GM19035 (cell line): ENCODE data around the gene C19orf47.

ENCODE experiments used
- ATAC-seq: cut with Tn5 transposase; IDR thresholded peaks from one replicate; pipeline ENCODE4 v1.9.1; 2021; ENCODE audit not compliant: unreplicated experiment

Gene C19orf47

DNA sequence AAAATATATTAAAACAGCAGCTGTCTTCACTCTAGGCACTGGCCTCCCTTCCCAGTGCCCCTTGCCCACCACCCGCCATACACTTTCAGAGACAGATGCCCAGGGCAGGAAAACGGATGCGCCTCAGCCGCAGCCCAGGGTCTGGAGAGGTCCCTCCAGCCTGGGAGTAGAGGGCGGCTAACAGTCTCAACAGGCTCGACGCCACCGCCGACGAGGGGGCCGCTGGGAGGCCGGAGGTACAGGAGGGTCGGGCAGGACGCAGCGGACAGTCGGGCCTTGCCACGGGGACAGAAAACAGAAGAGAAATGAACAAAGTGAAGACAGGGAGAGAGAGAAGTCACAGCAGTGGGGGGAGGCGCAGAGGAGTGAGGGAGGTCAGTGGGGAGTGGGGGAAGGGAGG, 27.1 kb downstream of the C19orf47 start:
- no peak for ATAC-seq

DNA sequence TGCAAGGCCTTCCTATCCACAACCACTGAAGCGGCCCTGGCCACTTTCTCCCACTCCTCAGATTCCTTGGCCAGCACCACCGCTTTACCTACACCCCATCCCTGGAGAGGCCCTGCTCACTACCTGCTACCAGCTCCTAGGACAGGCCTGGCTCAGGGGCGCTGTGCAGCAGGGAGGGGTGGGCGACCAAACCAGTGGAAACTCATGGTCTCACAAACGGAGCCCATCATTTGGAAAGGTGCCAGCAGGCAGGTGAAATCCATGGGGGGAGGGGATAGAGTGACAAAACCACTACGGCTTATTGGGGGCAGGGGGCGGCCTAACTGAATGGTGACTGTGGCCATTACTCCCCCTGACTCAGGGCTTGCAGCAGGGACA, 27.6 kb downstream of the C19orf47 start:
- no peak for ATAC-seq

DNA sequence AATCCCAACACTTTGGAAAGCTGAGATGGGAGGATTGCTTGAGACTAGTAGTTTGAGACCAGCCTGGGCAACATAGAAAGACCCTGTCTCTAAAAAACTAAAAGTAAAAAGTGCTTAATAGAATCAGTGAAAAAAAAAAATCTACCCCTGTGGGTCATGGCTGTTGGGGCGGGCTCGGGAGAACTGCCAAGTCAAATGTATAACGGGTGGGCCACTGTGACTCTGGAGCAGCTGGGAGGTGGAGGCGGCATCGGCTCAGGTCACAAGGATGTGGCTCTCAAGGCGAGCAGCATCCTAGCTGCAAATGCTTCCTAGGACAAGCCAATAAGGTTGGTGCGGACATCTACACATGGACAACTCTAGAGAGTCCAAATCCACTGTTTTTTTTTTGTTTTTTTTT, 30.9 kb downstream of the C19orf47 start:
- ATAC-seq = no peak

DNA sequence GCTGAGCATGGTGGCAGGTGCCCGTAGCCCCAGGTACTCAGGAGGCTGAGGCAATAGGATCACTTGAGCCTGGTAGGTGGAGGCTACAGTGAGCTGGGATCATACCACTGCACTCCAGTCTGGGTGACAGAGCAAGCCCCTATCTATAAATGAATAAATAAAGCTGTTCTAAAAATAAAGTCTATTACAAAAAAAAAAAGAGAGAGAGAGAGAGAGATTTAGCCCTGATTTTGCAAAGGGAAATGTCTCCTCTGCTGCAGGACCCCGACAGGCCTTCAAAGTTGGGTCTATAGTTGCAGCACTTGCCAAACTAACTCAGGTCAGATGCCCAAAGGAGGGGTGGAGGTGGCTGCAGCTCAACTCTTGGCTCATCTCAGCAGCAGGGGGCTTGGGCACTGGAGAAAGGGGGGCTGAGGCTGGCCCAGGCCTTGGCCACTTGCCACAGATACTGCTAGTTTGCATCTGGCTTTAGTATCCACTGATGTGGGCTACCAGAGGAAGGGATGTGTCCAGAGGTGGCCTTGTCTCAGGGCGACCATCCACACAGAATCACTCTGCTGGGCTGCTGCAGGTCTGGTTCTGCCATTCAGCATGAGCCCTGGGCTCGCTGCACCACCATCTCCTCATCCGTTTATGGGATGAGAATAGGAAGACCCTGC, 32.3 kb downstream of the C19orf47 start:
- no peak for ATAC-seq

DNA sequence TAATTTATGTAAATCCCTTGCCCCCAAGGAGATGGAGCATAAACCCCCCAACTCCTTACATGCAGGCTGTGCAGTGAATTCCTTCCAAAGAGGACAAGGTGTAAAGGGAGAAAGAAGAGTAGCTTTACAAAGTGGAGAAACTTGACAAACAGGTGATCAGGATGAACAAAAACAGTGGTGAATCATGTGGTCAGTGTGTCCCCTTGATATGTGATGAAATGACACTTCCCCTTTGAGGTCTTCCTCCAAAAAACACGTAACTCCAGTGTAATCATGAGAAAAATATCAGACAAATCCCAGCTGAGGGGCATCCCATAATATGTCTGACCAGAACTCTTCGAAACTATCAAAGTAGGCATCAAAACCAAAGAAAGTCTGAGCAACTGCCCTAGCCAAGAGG, 33.5 kb downstream of the C19orf47 start:
- ATAC-seq = no peak

DNA sequence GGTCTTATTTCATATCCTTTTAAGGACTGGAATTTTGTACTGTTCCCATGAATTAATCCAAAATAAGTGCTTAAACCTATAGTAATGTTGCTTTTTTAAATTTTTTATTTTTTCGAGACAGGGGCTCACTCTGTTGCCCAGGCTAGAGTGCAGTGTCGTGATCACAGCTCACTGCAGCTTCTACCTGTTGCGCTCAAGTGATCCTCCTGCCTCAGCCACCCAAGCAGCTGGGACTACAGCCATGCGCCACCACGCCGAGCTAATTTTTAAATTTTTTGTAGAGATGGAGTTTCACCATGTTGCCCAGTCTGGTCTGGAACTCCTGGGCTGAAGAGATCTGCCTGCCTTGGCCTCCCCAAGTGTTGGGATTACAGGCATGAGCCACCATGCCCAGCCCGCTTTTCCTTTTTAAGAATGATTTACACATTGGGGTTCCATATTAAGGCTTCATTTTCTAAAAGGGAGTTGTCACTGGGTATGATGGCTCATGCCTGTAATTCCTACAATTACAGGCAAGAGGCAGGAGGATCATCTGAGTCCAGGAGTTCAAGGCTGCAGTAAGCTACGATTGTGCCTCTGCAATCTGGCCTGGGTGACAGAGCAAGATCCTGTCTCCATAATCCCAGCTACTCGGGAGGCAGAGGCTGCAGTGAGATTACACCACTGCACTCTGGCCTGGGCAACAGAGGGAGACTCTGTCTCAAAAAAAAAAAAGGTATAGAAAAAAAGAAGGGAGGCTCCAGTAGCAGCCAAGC, 34.8 kb downstream of the C19orf47 start:
- ATAC-seq = no peak

DNA sequence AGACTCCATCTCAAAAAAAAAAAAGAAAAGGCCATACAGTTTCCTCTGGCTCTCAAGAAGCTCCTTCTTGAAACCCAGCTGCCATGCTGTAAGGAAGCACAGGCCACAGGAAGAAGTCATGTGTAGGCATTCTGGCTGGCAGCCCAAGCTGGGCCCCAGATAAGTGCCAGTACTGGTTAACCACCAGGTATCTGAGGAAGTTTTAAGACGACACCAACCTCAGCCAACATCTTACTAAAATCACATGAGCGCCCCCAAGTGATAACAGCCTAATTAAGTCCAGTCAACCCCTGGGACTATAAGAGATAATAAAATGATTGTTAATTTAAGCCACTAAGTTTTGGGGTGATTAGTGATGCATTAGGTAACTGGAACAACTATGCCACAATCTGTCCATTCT, 35.7 kb downstream of the C19orf47 start:
- no peak for ATAC-seq

DNA sequence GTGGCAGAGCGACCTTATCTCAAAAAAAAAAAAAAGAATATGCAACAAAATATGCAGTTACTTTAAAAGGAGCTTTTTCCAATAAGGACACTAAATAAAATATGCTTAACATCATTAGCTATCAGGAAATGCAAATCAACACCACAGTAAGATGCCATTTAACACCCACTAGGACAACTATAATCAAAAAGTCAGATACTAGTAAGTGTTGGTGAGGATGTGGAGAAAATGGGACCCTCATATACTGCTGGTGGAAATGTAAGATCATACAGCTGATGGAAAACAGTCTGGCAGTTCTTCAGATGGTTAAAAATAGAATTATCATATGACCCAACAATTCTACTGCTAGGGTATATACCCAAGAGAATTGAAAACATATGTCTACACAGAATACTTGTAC, 38.5 kb downstream of the C19orf47 start:
- no peak for ATAC-seq

DNA sequence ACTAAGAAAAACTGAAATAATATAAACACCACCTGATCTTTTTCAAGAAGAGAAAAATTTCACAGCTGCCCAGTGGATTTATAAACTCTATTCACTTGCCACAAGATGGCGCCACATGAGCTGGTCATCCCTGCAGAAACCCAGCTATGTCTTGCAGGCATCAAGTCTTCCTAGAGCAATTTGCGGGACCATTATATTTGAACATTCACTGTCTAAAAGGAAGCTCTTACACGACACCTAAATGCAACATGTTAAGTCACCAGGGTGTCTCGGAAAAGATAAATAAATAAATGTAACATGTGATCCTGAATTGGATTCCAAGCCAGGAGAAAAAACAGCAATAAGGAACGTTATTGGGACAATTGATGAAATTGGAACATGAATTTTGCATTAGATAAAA, 42.8 kb downstream of the C19orf47 start:
- ATAC-seq = no peak

DNA sequence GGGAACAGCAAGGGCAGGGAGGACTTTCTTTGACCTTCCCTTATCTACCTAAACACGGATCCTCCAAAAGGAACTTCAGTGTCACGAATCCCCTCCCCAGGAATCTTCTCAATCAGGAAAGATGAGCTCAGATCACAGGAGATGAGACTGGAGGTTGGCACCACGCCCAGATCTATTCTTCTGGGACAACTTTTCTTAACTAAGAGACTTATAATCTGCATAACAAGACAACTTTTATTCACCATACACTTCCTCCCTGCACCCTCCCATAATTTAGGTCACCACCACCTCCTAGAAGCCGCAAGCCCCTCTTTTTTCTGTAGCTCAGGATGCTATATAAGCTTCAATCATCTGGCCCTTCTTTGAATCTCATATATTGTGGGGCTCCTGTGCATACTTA, 43.9 kb downstream of the C19orf47 start:
- no peak for ATAC-seq

DNA sequence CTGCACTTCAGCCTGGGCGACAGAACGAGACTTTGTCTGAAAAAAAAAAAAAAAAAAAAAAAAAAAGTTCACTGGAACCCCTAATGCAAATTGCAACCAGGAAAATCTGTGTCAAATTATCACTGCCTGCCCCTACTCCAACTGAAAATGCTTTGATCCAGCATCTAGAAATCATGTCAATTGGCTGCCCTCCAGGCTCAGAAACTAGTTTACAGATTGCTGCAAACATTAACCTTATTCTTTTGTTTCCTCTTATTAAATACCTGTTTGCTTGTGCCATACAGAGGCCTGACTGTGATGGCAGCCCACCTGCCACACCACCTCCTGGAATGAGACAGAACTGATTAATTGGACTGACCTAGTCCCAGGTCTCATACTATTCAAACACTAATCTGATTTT, 44.4 kb downstream of the C19orf47 start:
- no peak for ATAC-seq

DNA sequence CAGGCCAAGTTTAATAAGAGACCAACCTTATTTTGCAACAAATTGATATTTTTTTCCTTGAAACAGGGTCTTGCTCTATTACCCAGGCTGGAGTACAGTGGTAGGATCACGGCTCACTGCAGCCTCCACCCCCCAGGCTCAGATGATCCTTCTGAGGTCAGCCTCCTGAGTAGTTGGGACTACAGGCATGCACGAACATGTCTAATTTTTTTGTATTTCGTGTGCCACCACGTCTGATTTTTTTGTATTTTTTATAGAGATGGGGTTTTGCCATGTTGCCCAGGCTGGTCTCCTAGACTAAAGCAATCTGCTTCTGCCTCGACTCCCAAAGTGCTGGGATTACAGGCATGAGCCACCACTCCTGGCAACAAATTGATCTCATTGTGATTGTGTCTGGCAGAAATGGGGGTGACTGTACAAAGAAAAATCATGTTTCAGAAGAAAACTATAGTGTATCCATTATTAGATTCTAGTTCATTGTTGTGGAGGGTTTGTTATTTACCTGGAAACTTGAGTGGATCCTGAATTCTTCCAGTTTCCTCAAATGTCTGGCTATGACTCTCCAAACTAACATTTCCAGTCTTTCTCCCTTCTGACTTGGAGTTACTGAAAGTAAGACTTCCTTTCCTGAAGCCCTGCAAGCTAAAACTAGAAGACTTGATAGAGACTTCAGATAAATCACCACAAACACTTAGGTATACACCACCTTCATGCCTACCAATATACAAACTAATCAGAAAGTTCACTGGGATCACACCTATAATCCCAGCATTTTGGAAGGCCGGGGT, 45.8 kb downstream of the C19orf47 start:
- no peak for ATAC-seq

DNA sequence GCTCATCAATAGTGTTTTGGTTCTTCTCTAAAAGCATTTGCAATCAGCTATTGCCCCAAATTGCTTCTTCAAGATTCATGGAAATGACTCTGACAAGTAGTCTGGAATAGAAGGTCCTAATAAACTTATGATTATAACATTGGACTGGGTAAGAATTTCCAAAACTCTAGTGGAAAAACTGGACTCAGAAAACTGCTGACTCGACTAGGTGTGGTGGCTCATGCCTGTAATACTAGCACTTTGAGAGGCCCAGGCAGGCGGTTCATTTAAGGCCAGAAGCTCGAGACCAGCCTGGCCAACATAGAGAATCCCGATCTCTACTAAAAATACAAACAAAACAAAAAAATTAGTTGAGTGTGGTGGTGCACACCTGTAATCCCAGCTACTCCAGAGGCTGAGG, 47.5 kb downstream of the C19orf47 start:
- ATAC-seq = no peak

DNA sequence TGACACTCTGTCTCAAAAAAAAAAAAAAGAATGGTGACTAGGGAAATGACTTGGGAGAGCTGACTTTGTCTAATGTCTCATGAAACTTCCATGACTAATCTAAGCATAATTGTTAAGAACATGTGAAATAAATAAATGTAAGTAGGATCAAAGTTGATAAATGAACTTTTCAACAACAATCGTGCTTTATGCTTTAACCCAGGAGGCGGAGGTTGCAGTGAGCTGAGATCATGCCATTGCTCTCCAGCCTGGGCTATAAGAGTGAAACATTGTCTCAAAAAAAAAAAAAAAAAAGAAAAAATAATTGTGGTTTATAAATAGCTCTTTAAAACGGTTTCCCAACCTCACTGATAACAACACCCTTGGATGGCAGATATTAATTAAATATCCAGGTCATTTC, 50.2 kb downstream of the C19orf47 start:
- ATAC-seq = no peak

DNA sequence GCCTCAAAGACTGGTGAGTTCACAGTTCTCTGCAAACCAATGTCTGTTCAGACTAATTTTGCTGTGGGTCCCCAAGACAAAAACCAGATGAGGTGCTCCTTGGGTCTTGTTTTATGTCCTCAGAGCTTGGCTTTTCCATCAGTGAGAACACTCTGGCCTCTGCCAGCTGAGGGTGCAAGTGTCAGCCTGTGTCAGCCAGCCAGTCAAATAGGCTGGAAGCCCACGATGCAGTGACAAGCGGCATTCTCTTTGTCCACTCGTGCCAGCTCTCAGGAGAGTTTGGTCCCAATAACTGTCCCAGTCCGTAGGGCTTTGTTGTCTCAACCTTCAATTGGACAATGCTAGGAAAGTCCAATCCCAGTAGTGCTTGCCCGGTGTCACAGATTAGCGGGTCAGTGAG, 53.6 kb downstream of the C19orf47 start:
- no peak for ATAC-seq

DNA sequence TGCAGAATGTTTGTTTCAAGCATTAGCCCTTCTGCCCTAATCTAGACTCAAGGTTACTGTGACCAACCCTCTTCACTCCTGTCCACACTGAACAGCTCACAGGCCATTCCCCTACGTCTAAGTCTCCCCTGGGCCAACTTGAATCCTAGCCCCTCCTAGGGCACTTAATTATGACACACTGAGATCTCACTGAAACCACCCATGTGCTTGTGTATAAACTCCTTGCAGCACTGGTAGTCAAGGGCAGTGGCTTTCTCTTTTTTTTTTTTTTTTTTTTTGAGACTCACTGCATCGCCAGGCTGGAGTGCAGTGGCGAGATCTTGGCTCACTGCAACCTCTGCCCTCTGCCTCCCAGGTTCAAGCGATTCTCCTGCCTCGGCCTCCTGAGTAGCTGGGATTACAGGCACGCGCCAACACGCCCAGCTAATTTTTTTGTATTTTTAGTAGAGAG, 61.2 kb downstream of the C19orf47 start:
- no peak for ATAC-seq

DNA sequence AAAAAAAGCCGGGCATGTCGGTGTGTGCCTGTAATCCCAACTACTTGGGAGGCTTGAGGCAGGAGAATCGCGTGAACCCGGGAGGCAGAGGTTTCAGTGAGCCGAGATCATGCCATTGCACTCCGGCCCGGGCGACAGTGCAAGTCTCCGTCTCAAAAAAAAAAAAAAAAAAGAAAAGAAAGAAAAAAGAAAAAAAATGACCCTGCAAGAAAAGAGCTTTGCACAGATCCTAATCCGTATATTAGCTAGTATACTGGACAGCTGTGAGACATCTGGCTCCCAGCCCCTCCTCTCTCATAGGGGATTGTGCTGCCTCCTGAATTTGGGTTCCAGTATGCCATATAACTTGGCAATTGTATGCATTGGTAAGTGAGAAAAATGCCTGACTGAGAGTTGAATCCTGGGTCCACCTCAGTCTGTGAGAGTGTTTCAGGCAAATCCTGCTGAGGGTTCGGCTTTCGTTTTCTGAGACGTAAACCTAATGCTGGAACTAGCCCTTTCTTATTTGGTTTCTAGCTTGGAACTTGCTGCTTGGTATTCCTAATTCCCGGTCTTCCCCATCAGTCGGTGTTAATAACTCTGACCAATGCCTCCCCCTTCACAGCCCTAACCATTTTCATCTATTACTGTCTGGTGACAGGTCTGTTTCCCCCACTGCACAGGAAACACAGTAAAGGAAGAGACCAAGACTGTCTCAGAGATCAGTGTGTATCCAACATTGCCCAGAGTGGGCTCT, 61.8 kb downstream of the C19orf47 start:
- no peak for ATAC-seq

DNA sequence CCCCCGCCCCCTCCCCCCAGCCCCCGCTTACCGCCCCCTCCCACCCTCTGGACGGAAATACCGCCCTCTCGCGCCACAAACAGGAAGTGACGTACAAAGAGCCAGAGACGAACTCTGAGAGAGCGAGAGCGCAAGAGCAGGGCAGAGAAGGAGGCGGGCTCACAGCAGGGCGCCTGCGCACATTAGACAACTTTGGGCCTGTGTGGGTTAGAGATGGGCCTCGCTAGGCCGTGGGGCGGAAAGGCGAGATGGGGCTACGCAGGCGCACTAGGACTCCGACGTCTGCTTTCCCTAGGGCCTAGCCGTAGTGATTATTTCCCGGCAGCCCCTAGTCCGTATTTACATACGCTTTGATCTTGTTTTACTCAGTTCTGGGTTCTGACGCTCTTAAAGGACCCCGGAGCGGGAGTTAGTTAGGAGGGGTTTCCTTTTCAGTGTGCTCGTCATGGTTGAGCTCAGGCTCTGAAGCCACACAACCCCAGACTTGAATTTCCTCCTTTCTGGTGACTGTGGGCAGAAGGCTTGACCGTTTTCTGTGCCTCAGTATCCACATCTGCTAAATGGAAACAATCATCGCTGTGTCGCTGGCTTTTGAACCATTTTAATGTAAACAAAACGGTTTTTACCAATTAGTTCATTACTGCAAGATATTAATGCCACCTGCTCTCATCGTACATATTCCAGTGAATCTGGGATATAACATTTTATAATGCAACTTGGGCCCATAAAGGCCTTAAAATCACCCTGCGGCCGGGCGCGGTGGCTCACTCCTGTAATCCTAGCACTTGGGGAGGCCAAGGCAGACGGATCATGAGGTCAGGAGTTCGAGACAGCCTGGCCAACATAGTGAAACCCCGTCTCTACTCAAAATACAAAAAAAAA, 62.6 kb downstream of the C19orf47 start:
- ATAC-seq = peak; percentile 80

DNA sequence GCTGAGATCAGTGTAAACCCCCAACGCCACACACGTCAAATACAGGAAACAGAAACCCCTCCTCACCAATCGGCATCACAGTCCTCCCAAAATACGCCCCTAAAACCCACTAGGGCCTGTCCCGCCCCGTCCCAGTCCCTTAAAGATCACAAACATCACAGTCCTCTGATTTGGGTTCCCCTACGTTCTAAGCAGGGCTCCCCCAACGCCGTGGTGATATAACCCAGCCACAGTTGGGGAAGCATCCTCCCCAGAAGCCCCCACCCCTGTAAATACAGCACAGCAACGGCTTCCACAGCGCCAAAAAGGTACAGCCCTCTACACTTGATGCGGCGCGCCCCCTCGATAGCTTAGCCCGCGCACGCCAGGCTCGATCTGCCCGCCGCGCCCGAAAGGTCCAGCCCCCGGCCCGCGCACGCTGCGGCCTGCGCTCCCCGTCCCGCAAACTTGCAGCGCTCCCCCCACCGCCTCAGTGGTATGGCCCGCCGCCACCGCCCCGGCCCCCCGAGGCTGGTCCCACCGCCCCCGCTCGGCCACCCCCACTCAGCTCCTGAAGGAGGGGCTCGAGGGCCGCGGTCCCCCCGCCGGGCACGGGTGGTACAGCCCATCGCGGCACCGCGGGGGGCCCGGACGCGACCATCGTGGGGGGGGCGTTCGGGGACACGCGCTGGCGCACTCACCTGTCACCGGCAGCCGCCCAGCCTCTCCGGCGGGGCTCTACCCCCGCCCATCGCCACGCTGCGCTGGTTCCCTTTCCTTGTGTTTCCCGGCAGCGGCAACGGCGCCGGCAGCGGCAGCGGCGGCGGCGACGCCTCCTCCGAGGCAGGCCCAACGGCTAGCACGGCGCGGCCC, 63.5 kb downstream of the C19orf47 start, which contains the start of gene AKT2:
TSS of gene AKT2 (minus strand) at position 845 of the 852 bp plus-strand sequence. CDS start 20,078 bp downstream, outside the sequence.
- peak; percentile 34 for ATAC-seq

DNA sequence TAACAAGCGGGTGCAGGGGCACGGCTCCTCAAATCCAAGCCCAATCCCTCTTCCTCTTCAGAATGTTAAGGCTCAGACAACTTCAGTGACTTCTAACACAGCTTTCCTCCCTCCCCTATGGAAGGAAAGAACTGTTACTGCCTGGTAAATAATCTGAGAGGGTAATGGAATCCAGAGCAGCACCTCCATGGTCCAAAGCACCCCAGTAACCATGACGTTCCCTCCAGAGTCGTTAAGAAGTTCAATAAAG, 64.0 kb downstream of the C19orf47 start:
- ATAC-seq = no peak
